ENCODE measurements around the gene GORASP2.
"Not testable (repeated sequence)": the region's sequence is repeated elsewhere in the genome, so short reads cannot be mapped to it uniquely, and the experiment has no call there.

GORASP2 gene

DNA sequence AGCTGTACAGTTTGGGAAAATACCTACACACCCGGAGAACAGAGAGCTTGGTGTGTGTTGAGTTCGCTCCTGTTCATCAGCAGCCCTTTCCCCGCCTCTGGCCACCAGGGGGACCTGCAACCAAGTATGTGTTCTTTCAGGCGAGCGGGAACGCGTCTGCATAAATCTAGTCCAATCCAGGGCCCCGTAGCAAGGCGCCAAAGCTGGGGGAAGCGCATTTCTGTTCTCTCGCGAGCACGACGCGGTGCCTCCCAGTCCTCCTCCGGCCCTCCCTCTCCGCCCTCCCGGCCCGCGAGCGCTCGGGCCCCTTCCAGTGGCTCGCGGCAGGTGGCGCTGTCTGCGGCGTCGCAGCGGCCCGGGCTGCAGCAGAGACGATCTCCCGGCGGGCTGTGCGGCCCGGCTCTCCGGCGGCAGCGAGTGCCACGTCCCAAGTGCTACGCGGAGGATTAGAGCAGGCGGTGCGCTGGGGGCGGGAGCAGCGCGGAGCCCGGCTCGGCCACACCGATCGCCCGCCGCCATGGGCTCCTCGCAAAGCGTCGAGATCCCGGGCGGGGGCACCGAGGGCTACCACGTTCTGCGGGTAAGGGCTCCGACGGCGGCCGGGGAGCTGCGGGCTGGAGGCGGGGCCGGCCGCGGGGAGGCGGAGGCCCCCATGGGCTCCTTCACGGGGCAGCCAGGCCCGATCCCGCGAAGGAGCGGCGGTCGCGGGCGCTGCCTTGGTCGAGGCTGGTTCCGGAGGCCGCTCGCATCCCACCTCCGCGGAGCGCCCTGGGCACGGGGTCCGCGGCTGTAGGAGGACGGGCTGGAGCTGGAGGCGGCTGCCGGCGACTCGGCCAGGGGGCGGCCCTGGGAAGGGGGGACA is at the start of gene GORASP2:
Gene GORASP2 (plus strand): TSS at position 430 of the 862 bp plus-strand sequence. CDS start 88 bp downstream, at position 518.
- DNase-seq = peak; percentile 97

DNA sequence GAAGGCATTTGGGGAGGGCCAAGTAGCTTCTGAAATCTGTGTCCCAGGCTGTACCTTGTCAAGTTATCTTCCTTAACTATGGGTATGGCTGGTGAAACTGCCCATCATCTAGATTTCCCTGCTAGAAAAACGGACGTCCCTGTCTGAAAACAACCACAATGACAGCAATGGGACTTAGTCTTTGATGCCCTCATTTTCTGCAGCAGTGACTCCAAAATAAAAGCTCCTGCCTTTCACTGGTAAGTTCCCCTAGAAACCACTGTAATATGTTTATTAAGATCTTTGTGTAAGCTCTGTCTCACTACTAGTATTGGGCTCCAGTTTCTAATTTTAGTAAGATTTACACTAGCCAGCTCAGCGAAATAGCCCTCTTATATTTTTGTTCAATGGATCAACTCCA is 47.2 kb upstream of the GORASP2 start:
- DNase-seq = no peak

DNA sequence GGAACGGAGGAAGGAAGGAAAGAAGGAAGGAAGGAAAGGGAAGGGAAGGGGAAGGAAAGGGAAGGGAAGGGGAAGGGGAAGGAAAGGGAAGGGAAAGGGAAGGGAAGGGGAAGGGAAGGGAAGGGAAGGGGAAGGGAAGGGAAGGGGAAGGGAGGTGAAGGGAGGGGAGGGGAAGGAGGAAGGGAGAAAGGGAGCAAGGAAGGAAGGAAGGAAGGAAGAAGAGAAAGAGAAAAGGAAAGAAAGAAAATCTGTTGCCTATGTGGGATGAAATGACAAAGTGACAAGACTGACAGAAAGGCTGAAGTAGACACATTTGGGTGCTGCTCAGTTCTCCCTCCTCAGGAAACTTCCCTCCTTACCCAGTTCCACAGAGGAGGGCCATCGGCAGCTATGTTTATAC is 46.3 kb upstream of the GORASP2 start:
- no peak for DNase-seq

DNA sequence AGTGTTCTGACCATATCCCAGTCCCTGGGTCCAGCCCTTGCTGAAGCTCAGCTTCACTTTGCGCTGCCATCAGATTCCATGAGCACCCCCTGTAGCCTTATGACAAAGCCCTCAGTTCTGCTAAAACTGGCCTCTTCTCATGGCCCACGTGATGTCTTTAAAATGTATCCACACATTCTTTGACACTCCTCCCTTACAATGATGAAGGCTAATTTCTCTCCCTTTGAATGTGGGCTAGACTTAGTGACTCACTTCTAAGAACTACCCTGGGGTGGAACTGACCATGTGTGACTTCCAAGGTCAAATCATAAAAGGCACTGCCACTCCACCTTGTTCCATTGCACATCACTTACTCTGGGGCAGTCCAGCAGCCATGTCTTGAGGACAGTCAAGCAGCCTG is 45.4 kb upstream of the GORASP2 start:
- DNase-seq = no peak

DNA sequence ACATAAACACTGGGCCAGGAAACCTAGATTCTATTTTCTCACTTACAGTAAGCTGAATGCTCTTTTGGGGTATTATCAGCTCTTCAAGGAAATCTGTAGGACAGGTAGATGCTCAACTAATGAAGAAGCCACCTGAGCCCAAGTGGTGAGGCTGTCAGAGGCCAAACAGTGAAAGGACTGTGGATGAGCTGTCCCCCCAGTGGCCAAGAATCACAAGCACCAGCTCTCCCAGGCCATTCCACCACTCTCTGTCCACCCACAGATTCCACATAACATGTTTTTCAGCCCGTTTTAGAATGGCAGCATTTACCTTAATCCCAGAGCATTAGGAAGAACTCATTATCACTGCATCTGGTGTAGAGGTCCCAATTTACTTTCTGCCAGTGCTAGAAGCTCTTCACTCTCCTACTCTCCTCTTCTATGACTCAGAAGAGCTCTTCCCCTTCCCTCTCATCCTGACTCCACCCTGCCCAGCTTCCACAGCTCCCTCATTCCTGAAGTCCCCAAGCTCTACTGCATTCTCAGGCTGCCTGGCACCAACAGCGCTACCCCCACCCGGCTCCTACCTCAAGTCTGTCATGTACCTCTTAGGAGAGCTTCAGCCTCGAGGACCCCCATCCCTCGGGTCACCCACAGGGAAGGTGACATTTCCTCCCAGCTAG is 43.8 kb upstream of the GORASP2 start:
- no peak for DNase-seq

DNA sequence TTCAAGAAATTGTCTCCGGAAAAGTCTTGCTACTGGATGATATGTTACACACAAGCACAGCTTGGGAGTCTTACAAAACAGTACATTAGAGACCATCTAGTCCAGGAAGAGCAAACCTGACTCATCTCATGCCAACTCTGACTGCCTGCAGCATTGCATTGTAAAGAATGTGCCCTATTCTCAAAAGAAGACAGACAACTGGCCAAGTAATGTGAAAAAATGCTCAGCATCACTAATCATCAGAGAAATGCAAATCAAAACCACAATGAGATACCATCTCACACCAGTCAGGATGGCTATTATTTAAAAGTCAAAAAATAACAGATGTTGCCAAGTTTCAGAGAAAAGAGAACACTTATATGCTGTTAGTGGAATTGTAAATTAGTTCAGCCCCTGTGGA is 42.7 kb upstream of the GORASP2 start:
- DNase-seq = no peak

DNA sequence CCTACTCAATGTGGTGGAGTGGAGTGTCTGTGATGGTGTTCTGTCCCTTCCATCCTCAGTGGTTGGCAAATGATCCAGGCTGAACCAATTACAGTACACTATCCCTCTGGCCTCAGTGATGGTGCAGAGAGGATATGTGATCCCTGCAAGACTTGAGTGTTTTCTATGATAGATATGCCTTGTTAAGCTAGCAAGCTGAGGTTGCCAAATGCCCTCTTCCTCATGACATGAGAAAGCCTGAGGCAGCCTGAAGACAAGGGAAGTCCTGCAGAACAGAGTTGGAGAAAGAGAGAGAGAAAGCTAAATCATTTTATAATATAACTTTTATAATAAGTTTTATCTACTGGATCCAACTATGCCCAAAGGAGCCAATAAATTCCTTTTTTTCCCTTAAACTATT is 41.6 kb upstream of the GORASP2 start:
- no peak for DNase-seq

DNA sequence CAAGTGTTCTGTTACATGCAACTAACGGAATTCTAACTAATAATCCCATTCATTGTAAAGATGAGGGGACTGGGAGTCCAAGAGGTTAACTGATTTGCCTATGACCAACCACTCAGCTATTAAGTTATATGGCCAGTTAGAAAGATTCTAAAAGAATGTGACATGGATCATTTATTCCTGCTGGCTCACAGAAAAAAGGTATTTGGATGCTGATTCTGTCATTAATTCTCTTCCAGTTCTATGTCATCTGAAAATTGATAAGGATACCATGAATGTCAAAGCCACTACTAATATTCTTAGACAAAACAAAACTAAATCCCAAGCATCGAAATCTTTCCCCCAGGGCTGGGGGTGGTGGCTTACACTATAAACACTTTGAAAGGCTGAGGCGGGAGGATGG is 41.2 kb upstream of the GORASP2 start:
- DNase-seq = no peak

DNA sequence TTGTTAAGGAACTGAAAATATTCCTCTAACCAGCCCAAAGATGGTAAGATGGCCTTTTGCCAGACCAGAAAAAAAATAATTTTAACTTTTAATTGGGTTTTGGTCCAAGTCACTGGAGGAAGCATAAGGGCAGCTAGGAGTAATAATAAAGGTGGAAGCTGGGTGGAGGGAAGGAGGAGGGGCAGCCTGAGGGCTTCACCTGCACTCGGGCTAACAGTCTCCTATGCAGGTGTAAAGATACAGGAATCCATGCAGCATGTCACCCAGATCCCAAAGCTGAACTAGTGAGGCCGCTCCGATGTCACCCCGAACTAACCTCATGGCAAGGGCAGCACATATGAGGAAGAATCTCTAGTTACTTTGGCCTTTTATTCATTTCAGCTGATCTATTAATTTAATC is 37.2 kb upstream of the GORASP2 start:
- DNase-seq = no peak

DNA sequence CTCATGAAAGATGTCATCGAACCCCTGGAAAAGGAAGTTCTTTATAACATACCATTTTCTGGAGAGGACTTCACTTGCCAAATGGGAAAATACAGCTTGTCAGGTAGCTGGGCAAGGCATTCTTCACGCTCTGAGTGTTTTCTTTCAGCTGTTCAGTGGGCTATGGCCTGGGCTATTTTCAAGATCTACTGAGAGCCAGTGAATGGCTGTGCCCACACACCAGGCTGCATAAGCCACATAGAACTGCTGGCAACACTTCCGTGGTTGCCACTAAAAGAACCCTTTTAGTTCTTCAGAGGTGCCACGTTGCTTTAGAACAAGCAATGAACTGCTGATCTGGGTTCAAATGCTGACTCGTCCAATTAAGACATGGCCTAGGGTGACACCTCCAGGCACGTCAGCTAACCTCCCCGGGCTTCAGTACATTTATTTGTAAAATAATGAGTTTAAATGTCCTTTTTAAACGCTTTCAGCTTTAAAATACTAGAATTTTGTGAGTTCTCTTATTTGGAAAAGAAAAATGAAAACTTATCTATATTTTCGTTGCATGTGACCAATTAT is 36.6 kb upstream of the GORASP2 start:
- no peak for DNase-seq

DNA sequence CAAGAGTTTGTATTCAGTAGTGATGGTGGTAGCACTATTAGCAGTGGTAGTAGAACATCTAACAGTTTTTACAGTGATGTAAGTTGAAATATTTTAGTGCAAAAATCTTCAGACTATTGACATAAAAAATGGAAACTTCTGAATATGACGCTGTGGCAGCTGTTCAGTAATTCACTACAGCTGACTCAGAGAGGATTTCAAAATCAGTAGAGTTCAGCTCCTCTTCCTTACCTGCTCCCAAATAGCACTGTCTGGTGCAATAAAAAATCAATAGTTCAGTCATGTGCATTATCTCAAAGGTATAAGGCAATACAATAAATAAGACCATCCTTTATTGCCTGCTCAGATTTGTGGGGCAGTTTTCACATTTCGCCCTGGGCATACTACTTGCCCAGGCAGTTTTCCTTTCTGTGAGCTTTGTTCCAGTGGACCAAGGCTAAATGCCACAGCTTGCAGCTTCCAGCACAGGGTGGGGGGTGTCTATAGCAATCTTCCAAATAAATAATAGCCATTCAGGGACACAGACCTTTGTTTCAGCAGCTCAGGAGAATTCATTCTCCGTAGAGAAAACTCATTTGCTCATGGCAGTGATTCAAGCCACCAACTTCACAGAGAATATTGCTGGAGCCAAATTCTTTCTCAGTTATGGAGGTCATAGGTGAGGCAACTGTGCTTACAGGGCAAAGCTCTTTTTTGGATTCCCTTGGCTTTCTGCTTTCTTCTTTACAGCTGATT is 33.9 kb upstream of the GORASP2 start:
- no peak for DNase-seq

DNA sequence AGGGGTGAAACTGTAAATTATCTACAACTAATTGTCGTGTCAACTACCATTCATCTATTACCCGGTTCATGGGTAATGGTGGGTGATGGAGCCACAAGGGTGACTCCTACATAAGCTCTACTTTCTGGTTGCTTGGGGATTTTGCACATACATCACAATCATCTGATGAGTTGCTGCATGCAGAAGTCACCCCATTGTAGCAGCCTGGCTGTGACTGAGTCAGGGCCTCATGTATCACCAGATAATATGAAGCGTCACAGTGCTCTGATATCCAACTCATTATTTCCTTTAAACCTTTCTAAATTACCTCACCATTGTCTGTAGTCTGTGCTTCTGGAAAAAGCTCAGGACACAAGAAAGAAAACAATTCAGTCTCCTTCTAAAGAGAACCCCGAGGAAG is 32.4 kb upstream of the GORASP2 start:
- DNase-seq = no peak

DNA sequence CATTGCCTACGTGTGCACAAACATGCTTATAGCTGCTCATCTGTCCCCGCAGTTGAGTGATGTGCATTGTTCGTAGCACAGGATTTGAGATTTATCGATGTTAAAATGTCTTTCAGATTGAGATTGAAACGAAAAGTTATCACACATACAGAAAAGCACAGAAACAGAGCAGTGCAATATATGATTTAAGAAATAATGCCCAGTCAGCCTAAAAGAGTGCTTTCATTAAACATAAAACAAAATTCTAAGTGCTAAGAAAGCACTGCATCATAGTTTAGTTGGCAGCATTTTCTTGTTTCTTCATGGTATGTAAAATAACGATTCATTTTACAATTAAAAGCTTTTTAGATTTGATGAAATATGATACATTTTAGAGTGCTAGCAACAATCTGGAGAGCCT is 31.9 kb upstream of the GORASP2 start:
- DNase-seq = no peak

DNA sequence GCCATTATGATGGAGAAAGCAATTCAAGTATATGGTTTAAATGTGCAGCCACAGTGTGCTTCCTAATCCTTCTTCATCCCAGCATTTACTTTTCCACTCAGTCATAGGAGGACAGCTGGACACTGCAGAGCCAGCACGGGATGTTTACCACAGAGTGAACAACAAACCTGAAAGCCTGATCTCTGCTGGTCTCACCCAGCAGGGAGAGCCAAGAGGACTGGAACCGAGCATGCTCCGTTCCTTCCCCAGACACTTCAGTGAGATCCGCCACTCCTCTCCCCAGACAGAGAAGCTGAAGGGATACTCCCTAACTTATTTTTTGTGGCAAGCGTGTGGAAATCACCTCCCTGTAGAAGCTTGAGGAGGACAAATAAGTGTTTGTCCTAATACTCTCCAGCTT is 23.2 kb upstream of the GORASP2 start:
- no peak for DNase-seq

DNA sequence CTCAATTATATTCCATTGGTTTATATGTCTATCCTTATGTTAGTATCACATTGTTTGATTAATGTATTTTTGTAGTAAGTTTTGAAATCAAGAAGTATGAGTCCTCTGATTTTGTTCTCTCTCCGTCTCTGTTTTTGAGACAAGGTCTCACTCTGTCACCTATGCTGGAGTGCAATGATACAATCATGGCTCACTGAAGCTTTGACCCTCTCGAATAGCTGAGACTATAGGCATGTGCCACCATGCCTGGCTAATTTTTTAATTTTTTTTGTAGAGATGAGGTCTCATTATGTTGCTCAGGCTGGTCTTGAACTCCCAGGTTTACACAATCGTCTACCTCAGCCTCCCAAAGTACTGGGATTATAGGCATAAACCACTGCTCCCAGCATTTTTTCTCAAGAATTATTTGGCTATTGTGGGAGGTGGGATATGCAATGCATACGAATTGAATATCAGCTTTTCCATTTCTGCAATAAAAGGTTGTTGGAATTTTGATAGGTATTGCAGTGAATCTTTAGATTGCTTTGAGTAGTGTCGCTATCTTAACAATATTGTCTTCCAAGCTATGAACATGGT is 17.7 kb upstream of the GORASP2 start:
- no peak for DNase-seq

DNA sequence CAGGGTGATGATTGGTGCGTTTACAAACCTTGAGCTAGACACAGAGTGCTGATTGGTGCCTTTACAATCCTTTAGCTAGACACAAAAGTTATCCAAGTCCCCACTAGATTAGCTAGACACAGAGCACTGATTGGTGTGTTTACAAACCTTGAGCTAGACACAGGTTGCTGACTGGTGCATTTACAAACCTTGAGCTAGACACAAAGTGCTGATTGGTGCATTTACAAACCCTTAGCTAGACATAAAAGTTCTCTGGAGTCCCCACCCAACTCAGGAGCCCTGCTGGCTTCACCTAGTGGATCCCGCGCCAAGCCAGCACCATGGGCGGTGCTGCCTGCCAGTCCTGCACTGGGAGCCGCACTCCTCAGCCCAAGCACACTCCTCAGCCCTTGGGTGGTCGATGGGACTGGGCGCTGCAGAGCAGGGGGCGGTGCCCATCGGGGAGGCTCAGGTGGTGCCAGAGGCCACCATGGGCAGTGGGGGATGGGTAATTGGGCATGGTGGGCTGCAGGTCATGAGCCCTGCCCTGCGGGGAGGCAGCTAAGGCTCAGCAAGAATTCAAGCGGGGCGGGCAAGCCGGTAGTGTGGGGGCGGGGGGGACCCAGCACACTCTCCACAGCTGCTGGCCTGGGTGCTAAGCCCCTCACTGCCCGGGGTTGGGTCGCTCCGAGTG is 13.9 kb upstream of the GORASP2 start:
- not testable (repeated sequence) for DNase-seq

DNA sequence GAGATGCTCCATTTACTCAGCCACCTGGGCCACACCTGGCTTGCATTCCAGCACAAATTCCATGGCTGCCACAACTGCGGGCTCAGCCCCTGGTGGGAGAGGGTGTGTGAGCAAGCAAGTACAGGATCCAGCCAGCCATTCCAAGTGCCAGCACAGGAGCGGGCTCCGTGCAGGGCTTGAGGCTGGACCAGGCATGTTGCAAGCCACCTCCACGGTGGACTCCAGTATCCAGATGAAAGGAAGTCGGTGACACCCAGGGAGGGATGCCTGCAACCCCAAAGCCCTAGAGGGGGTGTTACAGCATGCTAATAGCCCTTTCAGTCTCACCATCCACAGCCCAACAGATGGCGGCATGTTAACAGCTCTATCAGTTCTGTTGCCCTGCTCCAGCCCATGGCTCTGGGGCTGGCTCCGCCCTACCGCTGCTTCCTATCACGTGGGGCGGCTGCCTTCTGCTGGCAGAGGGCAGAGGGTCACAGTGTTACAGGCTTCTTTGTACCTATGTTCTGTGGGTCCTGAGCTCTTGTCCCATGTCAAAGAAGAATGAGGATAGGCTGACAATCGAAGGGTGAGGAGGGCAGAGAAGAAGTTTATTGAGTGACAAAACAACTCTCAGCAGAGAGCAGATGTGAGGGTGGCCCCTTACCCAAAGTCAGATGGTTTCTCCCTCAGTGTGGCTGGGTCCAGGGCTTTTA is 11.7 kb upstream of the GORASP2 start:
- no peak for DNase-seq

DNA sequence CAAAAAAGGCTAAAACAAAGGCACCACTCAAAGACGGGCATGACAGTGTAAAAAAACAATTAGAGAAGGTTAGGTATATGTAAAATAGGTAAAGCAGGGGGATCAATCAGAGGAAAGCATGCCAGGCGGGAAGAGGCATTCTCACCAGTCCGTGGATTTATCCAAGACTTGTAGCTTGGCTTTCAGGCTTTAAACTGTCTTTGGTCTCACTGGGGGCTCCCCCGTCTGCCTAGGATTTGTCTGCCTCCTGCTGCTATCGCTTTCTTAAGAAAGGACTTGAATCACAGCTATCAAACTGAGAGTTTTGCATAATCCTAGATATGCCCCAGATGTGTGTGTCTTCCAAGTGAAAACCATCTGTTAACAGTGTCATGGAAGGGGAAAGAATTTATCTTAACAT is 11.1 kb upstream of the GORASP2 start:
- DNase-seq = no peak

DNA sequence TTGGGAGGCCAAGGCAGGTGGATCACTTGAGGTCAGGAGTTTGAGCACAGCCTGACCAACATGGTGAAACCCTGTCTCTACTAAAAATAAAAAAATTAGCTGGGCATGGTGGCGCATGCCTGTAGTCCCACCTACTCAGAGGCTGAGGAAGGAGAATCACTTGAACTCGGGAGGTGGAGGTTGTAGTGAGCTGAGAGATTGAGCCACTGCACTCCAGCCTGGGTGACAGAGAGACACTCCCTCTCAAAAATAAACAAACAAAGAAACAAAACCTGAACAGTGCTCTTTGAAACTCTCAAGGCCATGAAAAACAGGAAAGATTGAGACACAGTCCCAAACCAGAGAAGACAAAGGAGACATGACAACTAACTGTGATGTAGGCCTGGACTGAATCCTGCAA is 7.2 kb upstream of the GORASP2 start:
- not testable (repeated sequence) for DNase-seq

DNA sequence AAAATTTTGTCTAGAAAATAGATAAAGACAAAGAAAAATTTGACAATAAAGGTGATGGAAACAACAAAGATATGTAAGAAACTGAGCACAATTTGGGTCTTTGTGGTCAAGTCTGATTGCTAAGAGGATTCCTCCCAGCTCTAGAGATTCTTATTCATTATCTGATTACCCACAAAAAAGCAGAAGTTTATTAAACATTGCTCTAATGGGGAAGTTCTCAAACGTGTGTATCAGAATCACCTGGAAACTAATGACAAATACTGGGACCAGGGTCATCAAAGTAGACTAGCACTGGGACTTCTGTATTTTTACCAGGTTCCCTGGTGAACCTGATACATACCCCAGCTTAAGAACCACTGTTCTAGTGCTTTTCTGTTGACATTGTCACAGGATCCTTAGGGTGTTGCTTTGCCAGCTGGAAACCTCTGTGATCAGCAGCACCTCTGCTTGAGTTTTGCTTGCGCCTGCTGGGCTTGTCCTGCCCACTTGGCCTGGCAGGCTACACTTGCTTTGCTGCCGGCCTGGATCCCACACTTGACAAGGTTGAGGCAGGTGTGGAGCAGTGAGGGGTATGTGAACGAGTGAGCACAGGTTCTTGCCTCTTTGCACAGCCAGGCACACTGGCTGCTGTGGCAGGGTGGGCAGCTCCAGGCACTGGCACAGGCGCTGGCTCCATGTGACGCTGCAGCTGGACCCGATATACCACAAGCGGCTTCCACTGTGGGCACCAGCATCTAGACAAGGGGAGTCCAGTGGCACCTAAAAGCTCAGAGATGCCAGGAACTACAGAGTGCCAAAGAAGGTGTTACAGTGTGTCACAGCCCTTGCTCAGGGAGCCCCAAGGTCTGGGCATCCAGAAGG is 6.2 kb upstream of the GORASP2 start:
- DNase-seq = no peak

DNA sequence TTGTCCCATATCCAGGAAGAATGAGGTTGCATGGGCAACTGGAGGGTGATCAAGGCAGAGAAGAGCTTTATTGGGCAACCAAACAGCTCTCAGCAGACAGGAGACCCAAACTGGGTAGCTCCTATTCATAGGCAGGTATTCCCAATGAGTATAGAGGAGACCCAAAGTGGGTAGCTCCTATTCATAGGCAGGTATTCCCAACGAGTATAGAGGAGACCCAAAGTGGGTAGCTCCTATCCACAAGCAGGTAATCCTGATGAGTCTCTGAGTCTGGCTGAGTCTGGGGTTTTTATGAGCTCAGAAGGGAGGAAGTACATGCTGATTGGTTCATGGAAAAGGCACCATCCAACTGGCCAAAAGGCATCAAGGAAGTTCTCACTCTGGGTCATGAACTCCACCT is 5.3 kb upstream of the GORASP2 start:
- DNase-seq = no peak
